K562 (cell line): ENCODE data around the gene DLX2. TPM values are rescaled to one million over a fixed set of nuclear protein-coding genes. Genes with fewer than 3 reads are reported as not detected.
A peak's percentile ranks its signal among the peaks of the same experiment; 100 is the strongest.

Experiments
- CTBP1 ChIP-seq: fragments of 450-650 bp; IDR thresholded peaks from 2 replicates; pipeline ENCODE4 v1.6.1; 2016; ENCODE audit warnings: borderline replicate concordance
- CXXC5 ChIP-seq: fragments of 250-450 bp; sonication (Bioruptor Pico); IDR thresholded peaks from 2 replicates; pipeline ENCODE4 v1.8.0; 2022; ENCODE audit warnings: inconsistent platforms, mild to moderate bottlenecking, moderate library complexity
- DACH1 ChIP-seq: fragments of 450-650 bp; IDR thresholded peaks from 2 replicates; pipeline ENCODE4 v1.6.1; 2018; ENCODE audit not compliant: partially characterized antibody
- DDX20 ChIP-seq: fragments of 450-650 bp; IDR thresholded peaks from 2 replicates; pipeline ENCODE4 v1.6.1; 2016; ENCODE audit warnings: missing genetic modification characterization, low read depth, mild to moderate bottlenecking, missing compliant biosample characterization, moderate library complexity
- E2F5 ChIP-seq: sonication (generic); formaldehyde crosslinking; IDR thresholded peaks from 2 replicates; pipeline ENCODE4 v1.8.0; 2022; ENCODE audit warnings: mild to moderate bottlenecking, missing genetic modification reagents
- LEF1 ChIP-seq: fragments of 450-650 bp; IDR thresholded peaks from 2 replicates; pipeline ENCODE4 v1.6.1; 2016; ENCODE audit warnings: mild to moderate bottlenecking
- MBD1 ChIP-seq: fragments of 250-450 bp; sonication (Bioruptor Pico); IDR thresholded peaks from 2 replicates; pipeline ENCODE4 v1.8.0; 2022; ENCODE audit warnings: inconsistent platforms
- NR3C1 ChIP-seq: sonication (generic); formaldehyde crosslinking; IDR thresholded peaks from 2 replicates; pipeline ENCODE4 v1.8.1; 2022; ENCODE audit warnings: missing genetic modification reagents
- RAD21 ChIP-seq, 2 experiments: fragments of 250-450 bp in 1 of 2; fragments of 450-650 bp in 1 of 2; sonication (Bioruptor Pico) in 1 of 2; formaldehyde crosslinking in 1 of 2; IDR thresholded peaks in 1 of 2; conservative IDR thresholded peaks in 1 of 2; 2 replicates each; pipeline versions ENCODE4 v1.4.0 to v1.8.0; 2020 to 2022; ENCODE audit warnings: mild to moderate bottlenecking in 2 of 2, moderate library complexity in 1 of 2
- REST ChIP-seq, 2 experiments: fragments of 450-650 bp; formaldehyde crosslinking in 1 of 2; IDR thresholded peaks; 2 replicates each; pipeline versions ENCODE4 v1.4.0 to v1.6.1; 2014 to 2020; ENCODE audit warnings: mild to moderate bottlenecking in 2 of 2, borderline replicate concordance in 1 of 2, low read depth in 1 of 2
- ZBTB5 ChIP-seq: fragments of 450-650 bp; IDR thresholded peaks from 2 replicates; pipeline ENCODE4 v1.6.1; 2017; ENCODE audit warnings: antibody characterized with exemption
- ZFP36 ChIP-seq: fragments of 150-350 bp; IDR thresholded peaks from 2 replicates; pipeline ENCODE4 v1.6.1; 2018; ENCODE audit warnings: low read length, low read depth; ENCODE audit not compliant: partially characterized antibody
- polyA plus RNA-seq, 8 experiments: library from polyadenylated mRNA; depleted of rRNA in 4 of 8; stranded (reverse) in 5 of 8; unstranded in 3 of 8; fragments of >200 nt; fragmentation: Nextera tagmentation in 2 of 8; fragmentation: Illumina TruSeq in 1 of 8; extraction: Ambion mirVana in 2 of 8; extraction: Trizol in 1 of 8; gene quantifications; 2 replicates each; pipeline versions ENCODE4 v1.2.1 to v1.2.3, GENCODE V29; 2011 to 2014; ENCODE audit warnings: inconsistent platforms in 1 of 8, missing spikeins in 1 of 8
- total RNA-seq, 7 experiments: library from RNA; depleted of rRNA in 6 of 7; stranded (reverse); fragments of >200 nt in 6 of 7; fragmentation: Illumina TruSeq in 2 of 7; extraction: Trizol in 2 of 7; gene quantifications; 2 replicates each; pipeline versions ENCODE4 v1.2.1 to v1.2.3, GENCODE V29; 2011 to 2021; ENCODE audit warnings: low replicate concordance in 1 of 7

The DLX2 gene
- total and polyA plus RNA-seq, 9 of the 15 experiments (the other 6 are each of a cell fraction or from before 2014, with no cell fraction given), result 0.14 to 4.3 (median 0.86) TPM

- TF ChIP-seq REST (IDR thresholded peaks at IDR 0.05; ENCODE audit: borderline replicate concordance) (peak; percentile 96), REST (CRISPR knock-in tag; IDR thresholded peaks at IDR 0.05; ENCODE audit: low read depth) (no peak), DACH1 (peak; percentile 5), ZFP36 (peak; percentile 28), NR3C1 (no peak), RAD21 (CRISPR knock-in tag; conservative IDR thresholded peaks at IDR 0.05 in 1 of 2, IDR thresholded peaks at IDR 0.05 in 1 of 2) (peak; percentile 100), MBD1 (0 out of 2 replicates have a peak, but pooled peaks have one; percentile 12), E2F5 (CRISPR knock-in tag) (no peak), LEF1 (0 out of 2 replicates have a peak, but pooled peaks have one; percentile 21), CXXC5 (peak; percentile 52), DDX20 (tag) (0 out of 2 replicates have a peak, but pooled peaks have one; percentile 17), ZBTB5 (no peak), CTBP1 (peak; percentile 69)
These were observed 972 bp upstream of the DLX2 start (continued) for GRCh38 chr2:172103471-172104272.
